ENCODE results near the gene LMX1A.

DNA sequence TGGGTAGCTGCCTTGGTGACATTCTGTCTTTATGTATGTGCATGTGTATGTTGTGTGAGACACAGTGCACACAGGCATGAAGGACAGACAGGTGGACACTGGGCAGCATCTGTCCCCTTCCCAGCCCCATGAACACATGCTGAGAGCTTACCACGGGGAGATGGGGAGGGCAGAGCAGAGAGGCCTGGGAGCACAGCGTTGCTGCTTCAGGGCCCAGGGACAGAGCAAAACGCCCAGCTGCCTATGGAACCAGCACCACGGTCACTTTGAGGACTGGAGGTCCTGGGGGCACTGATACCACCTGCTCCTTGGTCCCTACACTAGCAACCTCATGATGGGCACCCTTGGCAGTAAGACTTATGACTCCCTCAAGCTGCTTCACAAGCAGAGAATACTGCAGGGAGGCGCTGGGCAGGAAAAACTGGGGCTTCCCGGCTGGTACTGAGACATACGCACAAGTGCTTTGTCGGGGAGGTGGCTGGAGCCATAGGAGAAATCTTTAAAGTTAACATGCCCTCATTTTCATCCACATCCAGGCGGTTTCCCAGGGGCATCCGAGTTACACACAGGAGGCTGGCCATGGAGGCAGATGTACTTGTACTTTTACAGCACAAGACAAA is 40.3 kb downstream of the LMX1A start:
- TF ChIP-seq CTCF (IDR thresholded peaks at IDR 0.05; ENCODE audit: insufficient read depth, low read length) (no peak), POLR2AphosphoS5 (IDR thresholded peaks at IDR 0.05; ENCODE audit: low read depth) (no peak), REST (IDR thresholded peaks at IDR 0.05; ENCODE audit: insufficient replicate concordance, low read depth) (no peak), SPI1 (IDR thresholded peaks at IDR 0.05; ENCODE audit: borderline replicate concordance, low read depth) (no peak)
